Subcutaneous adipose tissue (tissue), 4 donors: ENCODE measurements around the gene TOR1B. TPM values are rescaled to one million over a fixed set of nuclear protein-coding genes. Genes with fewer than 3 reads are reported as not detected.

Experiments used
- total RNA-seq, 4 donors: library from RNA; depleted of rRNA; stranded (reverse); fragments of >200 nt; gene quantifications; one replicate each; pipeline ENCODE4 v1.1.0, GENCODE V29; 2016
- TF ChIP-seq, protein P1 (sequence below): fragments of 450-650 bp; IDR thresholded peaks from one replicate; pipeline ENCODE4 v1.5.1; 2016; ENCODE audit warnings: low read depth, mild to moderate bottlenecking, control low read depth, antibody characterized with exemption, moderate library complexity

Gene TOR1B
- total RNA-seq, 4 donors from 2014 or later = 15.8 to 32.3 (median 28.0) TPM

DNA sequence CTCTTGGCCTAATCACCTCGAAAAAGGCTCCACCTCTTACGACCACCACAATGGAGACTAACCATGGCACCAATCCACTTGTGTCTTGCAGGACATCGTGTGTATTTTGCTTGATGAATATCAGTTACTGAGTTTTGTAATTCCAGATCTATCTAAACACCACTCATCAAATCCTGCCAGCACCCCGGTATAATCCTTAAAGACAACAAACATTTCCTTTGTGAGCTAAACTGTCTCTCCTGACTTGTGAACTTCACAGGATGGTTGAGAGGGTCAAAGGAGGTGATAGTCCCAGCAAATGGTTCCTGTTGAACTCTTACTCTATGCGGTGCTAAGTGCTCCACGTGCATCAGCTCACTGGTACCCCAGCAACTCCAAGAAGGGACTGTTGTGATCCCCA is 4.0 kb upstream of the TOR1B start:
- TF ChIP-seq, protein P1, sequence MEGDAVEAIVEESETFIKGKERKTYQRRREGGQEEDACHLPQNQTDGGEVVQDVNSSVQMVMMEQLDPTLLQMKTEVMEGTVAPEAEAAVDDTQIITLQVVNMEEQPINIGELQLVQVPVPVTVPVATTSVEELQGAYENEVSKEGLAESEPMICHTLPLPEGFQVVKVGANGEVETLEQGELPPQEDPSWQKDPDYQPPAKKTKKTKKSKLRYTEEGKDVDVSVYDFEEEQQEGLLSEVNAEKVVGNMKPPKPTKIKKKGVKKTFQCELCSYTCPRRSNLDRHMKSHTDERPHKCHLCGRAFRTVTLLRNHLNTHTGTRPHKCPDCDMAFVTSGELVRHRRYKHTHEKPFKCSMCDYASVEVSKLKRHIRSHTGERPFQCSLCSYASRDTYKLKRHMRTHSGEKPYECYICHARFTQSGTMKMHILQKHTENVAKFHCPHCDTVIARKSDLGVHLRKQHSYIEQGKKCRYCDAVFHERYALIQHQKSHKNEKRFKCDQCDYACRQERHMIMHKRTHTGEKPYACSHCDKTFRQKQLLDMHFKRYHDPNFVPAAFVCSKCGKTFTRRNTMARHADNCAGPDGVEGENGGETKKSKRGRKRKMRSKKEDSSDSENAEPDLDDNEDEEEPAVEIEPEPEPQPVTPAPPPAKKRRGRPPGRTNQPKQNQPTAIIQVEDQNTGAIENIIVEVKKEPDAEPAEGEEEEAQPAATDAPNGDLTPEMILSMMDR = no peak

- TF ChIP-seq, protein P1 = no peak
These were observed 1.5 kb upstream of the TOR1B start for GRCh38 chr9:129801504-129801903.

- TF ChIP-seq, protein P1 = no peak
These were observed 684 bp downstream of the TOR1B start for GRCh38 chr9:129803676-129804060.

DNA sequence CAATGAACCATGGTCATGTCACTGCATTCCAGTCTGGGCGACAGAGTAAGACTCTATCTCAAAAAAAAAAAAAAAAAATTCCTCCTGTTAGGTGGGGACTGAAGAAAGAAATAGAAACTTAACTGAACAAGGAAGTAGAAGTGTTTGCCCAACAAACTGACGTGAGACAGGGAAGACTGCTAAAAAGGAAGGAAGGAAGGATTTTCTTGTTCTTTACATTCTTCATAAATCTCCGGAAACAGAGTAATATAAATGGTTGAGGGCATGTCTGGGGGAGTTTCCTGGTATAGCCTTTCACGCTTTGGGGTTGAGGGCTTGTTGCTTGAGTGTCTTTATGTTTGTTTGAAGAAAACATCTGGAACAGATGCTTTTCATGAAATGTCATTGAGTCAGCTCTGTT is 3.1 kb downstream of the TOR1B start:
- TF ChIP-seq, protein P1 = no peak

GRCh38 chr9:129809346-129809745 is 6.4 kb downstream of the TOR1B start:
- TF ChIP-seq, protein P1 = no peak

- TF ChIP-seq, protein P1 = no peak
These were observed 7.1 kb downstream of the TOR1B start for GRCh38 chr9:129810116-129810515.

DNA sequence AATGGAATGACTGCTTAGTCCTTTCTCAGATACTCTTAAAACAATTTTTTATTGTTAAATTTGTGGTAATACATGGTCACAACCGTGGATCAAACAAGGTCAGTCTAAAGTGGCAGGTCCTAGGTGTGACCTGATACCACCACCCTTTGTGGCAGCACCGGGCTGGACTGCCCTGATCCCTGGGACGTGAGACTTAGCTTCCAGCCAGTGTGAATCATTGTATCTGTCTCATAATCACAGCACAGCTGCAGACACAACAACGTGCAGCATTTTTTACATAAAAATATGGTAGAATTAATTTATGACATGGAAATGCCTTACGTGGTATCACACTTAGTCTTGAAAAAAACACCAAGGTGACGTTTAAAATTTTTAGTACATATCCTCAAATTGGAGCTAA is 7.8 kb downstream of the TOR1B start:
- TF ChIP-seq, protein P1 = no peak
